Hepatocyte (in vitro differentiated cells): ENCODE data around the gene ATAD2B. TPM values are rescaled to one million over a fixed set of nuclear protein-coding genes. Genes with fewer than 3 reads are reported as not detected.
A peak's percentile ranks its signal among the peaks of the same experiment; 100 is the strongest.

Source experiments
- DNase-seq: peaks from one replicate; pipeline ENCODE4 v3.0.0-alpha.2; 2016; ENCODE audit warnings: low spot score
- H2AFZ ChIP-seq: fragments of 200-600 bp; sonication (generic); 2 replicates; pipeline ENCODE4 v1.6.0; 2016; ENCODE audit warnings: antibody characterized with exemption, mild to moderate bottlenecking
- H3K27ac ChIP-seq: fragments of 200-600 bp; sonication (generic); 2 replicates; pipeline ENCODE4 v1.5.1; 2016; ENCODE audit warnings: mild to moderate bottlenecking
- H3K27me3 ChIP-seq: fragments of 200-600 bp; sonication (generic); 2 replicates; pipeline ENCODE4 v1.6.1; 2016
- H3K36me3 ChIP-seq: fragments of 200-600 bp; sonication (generic); replicated peaks from 2 replicates; pipeline ENCODE4 v1.5.1; 2016; ENCODE audit warnings: low read depth; ENCODE audit not compliant: insufficient read depth
- H3K4me1 ChIP-seq: fragments of 200-600 bp; sonication (generic); 2 replicates; pipeline ENCODE4 v1.5.1; 2016; ENCODE audit warnings: mild to moderate bottlenecking, moderate library complexity; ENCODE audit not compliant: insufficient read depth
- H3K4me2 ChIP-seq: fragments of 200-600 bp; sonication (generic); 2 replicates; pipeline ENCODE4 v1.6.0; 2016
- H3K4me3 ChIP-seq: fragments of 200-600 bp; sonication (generic); 2 replicates; pipeline ENCODE4 v1.5.1; 2016; ENCODE audit warnings: mild to moderate bottlenecking
- H3K79me2 ChIP-seq: fragments of 200-600 bp; sonication (generic); 2 replicates; pipeline ENCODE4 v1.6.0; 2017; ENCODE audit warnings: mild to moderate bottlenecking
- H3K9me2 ChIP-seq: fragments of 200-600 bp; sonication (generic); replicated peaks from 2 replicates; pipeline ENCODE4 v1.6.0; 2017; ENCODE audit warnings: mild to moderate bottlenecking; ENCODE audit not compliant: insufficient read depth
- H3K9me3 ChIP-seq: fragments of 200-600 bp; sonication (generic); 2 replicates; pipeline ENCODE4 v1.5.1; 2016; ENCODE audit warnings: low read depth, mild to moderate bottlenecking
- H4K20me1 ChIP-seq: fragments of 200-600 bp; sonication (generic); 2 replicates; pipeline ENCODE4 v1.6.0; 2016; ENCODE audit warnings: mild to moderate bottlenecking; ENCODE audit not compliant: insufficient read depth, poor library complexity, severe bottlenecking
- CTCF ChIP-seq: fragments of 200-600 bp; sonication (generic); IDR thresholded peaks from 2 replicates; pipeline ENCODE4 v1.5.1; 2016; ENCODE audit warnings: antibody characterized with exemption, mild to moderate bottlenecking; ENCODE audit not compliant: poor library complexity
- EZH2 ChIP-seq: fragments of 200-600 bp; sonication (generic); IDR thresholded peaks from 2 replicates; pipeline ENCODE4 v1.6.1; 2016; ENCODE audit warnings: antibody characterized with exemption, mild to moderate bottlenecking, borderline replicate concordance
- EZH2phosphoT487 ChIP-seq: fragments of 200-600 bp; sonication (generic); IDR thresholded peaks from one replicate; pipeline ENCODE4 v1.6.1; 2018; ENCODE audit warnings: antibody characterized with exemption, mild to moderate bottlenecking, low read depth, moderate library complexity; ENCODE audit not compliant: unreplicated experiment, severe bottlenecking
- WGBS: methylation state at CpG from one replicate; pipeline ENCODE4 v1.1.6; 2016; ENCODE audit warnings: low lambda C conversion rate; ENCODE audit errors: missing lambda C conversion rate; 5-methylcytosine and 5-hydroxymethylcytosine counted together
- polyA plus RNA-seq: library from polyadenylated mRNA; unstranded; fragments of >200 nt; fragmentation: Nextera tagmentation; extraction: Ambion mirVana; gene quantifications from 2 replicates; pipeline ENCODE4 v1.2.1, GENCODE V29; 2016
- total RNA-seq: library from RNA; depleted of rRNA; stranded (reverse); fragments of >200 nt; gene quantifications from 2 replicates; pipeline ENCODE4 v1.2.3, GENCODE V29; 2014

Gene ATAD2B
- total and polyA plus RNA-seq, 2 experiments from 2014 or later, result 6.1 to 17.1 TPM

- Histone ChIP-seq H2AFZ (no peak overlapping the region), H3K4me3 (no peak overlapping the region), H3K9me3 (no peaks in the 10 kb centered on the region), H3K4me1 (no peaks in the 10 kb centered on the region), H3K9me2 (no peaks in the 10 kb centered on the region), H3K4me2 (no peak overlapping the region), H3K79me2 (no peaks in the 10 kb centered on the region), H3K36me3 (no peaks in the 10 kb centered on the region), H3K27me3 (no peaks in the 10 kb centered on the region), H4K20me1 (no peaks in the 10 kb centered on the region), H3K27ac (no peak overlapping the region)
- DNase-seq, result peak; percentile 1
- TF ChIP-seq EZH2phosphoT487 (no peak), EZH2 (no peak), CTCF (no peak)
- WGBS, result 93% methylated on average over 14 of the region's 16 CpGs
Observed at GRCh38 chr2:23703583-23704385, 223.1 kb downstream of the ATAD2B start.

- no peak for DNase-seq
- Histone ChIP-seq H3K4me2 (no peak overlapping the region), H3K9me2 (no peaks in the 10 kb centered on the region), H3K9me3 (no peaks in the 10 kb centered on the region), H3K4me3 (no peak overlapping the region), H3K27ac (no peak overlapping the region), H3K4me1 (no peaks in the 10 kb centered on the region), H2AFZ (no peak overlapping the region), H3K79me2 (no peaks in the 10 kb centered on the region), H3K36me3 (no peaks in the 10 kb centered on the region), H3K27me3 (no peaks in the 10 kb centered on the region), H4K20me1 (no peaks in the 10 kb centered on the region)
- TF ChIP-seq EZH2phosphoT487 (no peak), CTCF (no peak), EZH2 (no peak)
- 96% methylated on average over 17 of the region's 17 CpGs for WGBS
Observed at GRCh38 chr2:23703037-23703582, 223.8 kb downstream of the ATAD2B start.

GRCh38 chr2:23700627-23701026, 226.3 kb downstream of the ATAD2B start:
- H2AFZ ChIP-seq, result no peak overlapping the region
- no peaks in the 10 kb centered on the region for H3K4me1 ChIP-seq
- no peak for DNase-seq
- H3K79me2 ChIP-seq, result no peaks in the 10 kb centered on the region
- no peaks in the 10 kb centered on the region for H3K9me3 ChIP-seq
- H4K20me1 ChIP-seq, result no peaks in the 10 kb centered on the region
- H3K27me3 ChIP-seq, result no peaks in the 10 kb centered on the region
- no peak overlapping the region for H3K27ac ChIP-seq
- no peak overlapping the region for H3K4me3 ChIP-seq
- WGBS, result 90% methylated on average over 5 of the region's 5 CpGs
- no peaks in the 10 kb centered on the region for H3K36me3 ChIP-seq
- no peak overlapping the region for H3K4me2 ChIP-seq
- TF ChIP-seq CTCF, result no peak
- no peak for TF ChIP-seq EZH2phosphoT487
- TF ChIP-seq EZH2, result no peak
- H3K9me2 ChIP-seq, result no peaks in the 10 kb centered on the region
